Measurements from ENCODE around the gene NNMT.

The NNMT gene

DNA sequence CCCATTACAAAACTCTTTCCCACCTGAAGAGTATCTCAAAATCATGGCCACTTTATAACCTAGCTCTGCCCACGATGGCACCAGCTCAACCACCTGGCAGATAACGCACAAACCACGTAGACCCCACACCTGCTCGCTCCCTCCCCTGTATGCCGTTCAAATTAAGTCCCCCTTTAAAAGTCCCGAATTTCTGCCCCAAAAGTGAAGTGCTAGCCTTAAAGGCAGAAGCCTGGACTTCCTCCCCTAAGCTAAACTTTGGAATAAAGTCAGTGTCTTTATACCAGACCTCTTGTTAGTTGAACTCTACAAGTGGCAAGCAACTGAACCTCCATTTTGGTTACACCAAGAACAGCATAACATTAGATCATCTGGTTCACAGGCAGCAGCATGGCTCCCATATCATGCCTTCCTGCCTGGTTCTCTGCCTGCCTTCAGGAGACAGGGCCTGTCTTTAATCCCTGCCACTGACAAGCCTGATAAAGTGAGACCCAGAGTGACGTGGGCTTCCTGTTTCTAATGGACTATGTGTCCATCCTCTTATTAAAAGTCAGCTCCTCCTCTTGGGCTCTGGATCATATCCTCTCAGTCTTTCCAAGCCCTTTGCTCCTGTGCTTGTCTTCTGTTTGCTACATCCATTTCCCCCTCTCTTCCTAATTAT is 32.6 kb upstream of the NNMT start:
- no peak for DNase-seq

DNA sequence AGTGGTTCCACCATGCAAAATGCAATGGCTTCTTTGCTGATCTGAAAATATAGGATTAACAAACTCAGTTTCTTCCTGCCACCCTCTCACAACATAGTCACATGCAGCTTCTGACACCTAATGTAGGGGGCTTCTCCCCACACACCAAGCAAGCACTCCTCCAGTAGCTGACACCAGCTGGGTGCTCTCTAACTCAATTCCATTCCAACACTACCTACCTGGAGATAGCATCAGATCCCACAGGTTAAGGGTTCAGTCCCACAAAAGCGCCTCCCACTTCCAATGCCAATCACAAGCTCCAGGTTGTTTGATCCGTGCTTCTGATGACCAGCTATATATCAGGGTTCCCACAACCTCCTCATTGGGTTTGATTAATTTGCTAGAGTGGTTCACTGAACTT is 31.8 kb upstream of the NNMT start:
- no peak for DNase-seq

DNA sequence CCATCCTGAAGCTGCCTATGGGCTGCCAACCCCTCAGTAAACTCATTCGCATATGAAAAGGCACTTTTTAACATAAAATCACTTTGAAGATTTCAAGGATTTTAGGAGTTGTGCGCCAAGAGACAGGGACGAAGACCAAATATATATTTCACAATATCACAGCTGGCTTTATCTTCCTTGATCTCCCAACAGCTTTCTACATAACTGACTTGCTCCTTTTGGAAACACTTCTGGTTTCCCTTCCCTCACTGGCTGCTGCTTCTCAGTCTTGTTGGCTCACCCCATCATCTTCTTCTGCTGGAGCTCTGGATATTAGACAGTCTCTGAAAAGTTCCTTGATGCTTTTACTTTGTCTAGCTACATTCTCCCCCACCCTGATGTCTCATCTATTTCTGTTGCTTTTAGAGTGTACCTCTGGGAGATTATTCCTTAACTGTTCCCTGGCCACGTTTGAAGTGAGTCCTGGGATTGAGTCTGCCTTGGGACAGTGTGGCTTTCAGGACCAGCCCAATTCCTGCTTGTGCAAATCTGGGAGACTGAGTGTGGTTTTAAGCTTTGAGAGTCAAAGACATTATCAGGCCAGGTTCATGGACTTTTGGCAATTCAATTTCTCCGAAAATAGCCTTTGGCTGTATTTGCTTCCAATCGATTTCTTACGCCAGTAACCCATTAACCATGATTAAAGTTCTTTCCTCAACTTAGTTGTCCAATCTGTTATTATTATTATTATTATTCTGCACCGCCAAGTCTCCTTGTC is 30.9 kb upstream of the NNMT start:
- DNase-seq, result no peak

DNA sequence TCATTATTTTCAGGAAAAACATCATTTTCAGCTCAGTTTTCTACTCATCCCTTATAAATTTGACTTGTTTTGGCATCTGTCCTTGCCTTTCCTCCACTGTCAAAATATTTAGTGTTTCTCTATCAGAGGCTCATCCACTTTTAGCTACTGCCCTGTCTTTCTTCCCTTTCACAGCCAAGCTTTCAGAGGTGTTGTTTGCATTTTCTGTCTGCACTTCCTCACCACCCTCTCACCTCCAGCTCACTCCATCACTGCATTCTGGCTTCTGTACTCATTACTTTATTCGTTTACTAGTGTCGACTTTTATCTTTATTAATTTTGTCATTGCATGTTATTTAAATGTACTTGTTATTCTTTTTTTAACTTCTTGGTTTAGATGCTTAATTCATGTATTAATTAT is 26.7 kb upstream of the NNMT start:
- no peak for DNase-seq

DNA sequence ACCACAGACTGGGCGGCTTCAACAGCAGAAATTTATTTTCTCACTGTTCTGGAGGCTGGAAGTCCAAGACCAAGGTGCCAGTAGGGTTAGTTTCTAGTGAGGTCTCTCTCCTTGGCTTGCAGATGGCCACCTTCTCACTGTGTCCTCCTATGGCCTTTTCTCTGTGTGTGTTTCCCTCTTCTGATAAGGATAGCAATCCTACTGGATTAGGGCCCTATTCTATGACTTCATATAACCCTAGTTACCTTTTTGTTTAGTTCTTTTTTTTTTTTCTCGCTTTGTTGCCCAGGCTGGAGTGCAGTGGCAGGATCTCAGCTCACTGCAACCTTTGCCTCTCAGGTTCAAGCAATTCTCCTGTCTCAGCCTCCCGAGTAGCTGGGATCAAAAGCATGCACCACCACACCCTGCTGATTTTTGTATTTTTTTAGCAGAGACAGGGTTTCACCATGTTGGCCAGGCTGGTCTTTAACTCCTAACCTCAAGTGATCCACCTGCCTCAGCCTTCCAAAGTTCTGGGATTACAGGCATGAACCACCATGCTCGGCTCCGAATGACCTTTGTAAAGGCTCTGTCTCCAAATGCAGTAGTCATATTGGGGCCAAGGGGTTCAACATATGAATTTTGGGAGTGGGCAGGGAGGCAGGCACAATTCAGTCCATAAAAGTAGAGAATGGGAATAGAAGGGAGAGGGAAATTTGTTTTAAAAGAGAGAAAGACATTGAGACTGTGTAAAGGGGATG is 25.5 kb upstream of the NNMT start:
- DNase-seq, result no peak

DNA sequence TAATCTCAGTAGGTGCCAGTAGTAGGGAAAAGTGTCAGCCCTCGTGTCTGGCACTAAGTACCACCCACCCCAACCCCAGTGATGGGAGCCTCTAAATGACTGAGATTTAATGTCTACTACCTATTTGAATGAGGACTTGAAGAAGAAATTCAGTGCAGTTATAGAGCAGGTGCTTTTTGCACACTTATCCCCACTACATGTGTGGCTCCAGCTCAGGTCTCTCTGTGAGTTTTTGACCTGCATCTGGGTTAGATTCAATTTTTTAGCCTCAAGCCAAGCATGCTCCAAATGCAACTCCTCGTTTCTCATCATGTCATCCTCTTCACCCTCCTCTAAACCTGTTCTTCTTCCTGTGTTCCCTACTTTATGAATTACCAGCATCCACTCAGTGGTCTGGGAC is 24.9 kb upstream of the NNMT start:
- DNase-seq, result no peak

DNA sequence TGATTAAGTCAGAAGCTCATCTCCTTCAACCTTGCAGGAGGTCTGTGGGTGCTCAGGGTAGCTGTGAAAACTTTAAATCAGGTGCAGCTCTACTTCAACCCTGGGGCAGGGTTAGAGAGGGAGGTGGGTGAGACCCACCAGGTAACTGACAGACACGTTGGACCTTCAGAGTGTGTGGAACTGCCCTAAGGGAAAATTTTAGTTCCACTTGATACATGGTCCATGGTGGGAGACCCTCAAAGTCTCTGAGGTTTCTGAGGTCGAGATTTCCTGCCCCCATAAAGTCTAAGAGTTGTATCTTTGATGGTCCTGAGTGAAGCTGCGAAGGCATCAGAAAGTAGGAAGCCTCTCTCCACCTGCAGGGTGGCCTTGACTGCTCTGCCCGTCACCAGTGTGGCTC is 23.9 kb upstream of the NNMT start:
- DNase-seq, result no peak

DNA sequence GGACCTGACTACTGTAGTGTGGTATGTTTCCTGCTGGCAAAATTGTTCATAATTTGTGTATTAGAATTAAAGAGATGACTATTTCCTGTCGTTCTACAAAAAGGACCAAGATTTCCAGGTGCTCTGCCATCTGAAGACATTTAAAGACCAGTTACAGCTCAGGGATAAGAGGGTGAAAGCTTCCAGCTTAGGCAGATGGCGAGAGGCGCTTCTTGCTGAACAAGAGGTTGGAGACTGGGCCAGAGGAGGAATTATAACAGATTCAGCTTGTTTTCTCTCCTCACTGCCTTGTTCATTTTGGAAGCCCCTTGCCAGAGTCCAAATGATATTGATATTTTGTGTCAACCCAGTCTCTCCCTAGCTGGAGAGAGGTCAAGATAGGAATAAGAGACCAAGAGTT is 23.1 kb upstream of the NNMT start:
- DNase-seq, result peak in 1 of 14 donors; percentile 55

DNA sequence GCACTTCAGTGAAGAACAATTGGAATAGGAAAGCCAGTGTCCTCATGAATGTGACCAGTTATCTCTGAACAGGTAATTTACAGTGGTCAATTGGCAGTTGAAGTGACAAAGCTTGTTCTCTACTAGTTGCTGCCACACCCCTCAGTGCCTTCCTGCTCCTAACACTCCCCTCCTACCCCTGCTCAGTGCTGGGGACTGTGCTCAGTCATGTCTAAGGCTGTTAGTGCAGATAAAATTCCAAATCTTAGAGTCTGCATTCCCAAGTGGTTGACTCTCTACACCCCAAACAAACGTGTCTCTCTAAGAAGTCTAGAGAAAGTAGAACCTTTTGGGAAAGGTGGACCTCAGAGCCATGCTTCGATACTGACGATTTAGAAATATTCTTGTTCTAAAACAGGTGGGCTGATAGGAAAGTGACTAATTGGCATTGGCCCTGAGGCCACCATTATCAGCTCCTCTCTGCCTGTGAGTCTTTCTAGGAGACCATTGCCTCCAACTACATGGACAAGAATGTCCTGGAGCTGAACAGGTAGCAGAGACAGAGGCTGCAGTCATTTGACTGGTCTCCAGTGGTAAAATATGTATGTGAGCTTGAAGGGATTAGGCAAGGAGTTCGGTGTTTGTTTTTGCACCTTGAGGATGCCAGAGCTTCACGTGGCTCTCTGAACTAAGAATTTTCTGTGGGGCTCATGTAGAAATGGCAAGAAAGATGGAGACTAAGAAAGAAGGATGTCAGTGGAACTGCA is 22.1 kb upstream of the NNMT start:
- no peak for DNase-seq

DNA sequence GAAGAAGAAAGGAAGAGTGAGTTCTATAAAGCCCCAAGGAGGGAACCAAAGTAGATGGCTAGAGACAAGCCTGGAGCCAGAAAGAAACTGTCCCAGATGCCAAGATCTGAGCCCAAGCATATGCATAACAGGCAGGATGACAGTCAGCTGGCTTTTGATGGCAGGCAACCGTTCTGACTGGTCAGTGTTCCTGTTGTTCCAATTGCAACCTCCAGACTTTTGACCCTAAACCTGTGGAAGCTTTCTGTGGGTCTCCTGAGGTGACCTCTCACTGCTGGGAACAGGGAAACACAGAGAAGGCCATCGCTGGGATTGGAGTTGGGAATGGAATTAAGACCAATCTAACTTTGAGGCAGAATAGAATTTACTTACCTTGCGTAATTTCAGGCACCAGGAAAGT is 21.6 kb upstream of the NNMT start:
- no peak for DNase-seq

DNA sequence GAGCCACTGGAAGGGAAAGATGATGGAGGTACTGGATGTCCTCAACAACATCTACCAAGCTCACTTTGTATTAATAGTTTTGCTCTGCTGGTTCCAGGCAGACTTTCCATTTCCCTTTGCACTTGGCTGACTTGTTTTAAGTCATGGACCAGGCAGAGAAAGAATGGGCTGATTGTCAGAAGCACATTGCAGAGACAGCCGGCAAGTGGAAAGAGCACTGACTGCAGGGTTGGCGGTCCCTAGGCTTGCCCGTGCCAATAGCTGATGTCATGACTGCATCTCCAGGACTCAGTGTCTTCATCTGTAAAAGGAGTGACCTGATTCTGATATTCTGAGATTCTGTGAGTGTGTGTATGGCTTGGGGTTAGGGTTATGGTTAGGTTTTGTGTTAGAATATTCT is 20.9 kb upstream of the NNMT start:
- DNase-seq, result peak in 8 of 14 donors; percentile 20 to 82 (median 38)

DNA sequence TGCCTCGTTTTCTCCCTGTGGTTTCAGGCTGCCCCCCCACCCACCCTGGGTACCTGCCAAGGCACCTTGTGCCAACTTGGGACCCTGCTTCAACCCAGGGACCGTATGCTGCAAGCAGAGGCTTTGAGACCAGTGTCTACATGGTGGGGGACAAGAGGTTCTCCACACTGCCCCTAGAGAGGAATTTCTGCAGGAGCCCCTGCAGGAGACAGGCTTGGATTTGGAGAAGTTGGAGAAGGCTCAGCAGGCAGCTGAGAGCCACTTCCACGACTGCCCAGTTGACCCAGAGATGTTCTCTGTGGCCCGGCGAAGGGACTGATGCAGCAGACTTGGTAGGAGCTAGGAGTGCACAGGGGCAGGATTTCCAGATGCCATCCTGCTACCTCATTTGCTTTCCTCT is 20.1 kb upstream of the NNMT start:
- no peak for DNase-seq

DNA sequence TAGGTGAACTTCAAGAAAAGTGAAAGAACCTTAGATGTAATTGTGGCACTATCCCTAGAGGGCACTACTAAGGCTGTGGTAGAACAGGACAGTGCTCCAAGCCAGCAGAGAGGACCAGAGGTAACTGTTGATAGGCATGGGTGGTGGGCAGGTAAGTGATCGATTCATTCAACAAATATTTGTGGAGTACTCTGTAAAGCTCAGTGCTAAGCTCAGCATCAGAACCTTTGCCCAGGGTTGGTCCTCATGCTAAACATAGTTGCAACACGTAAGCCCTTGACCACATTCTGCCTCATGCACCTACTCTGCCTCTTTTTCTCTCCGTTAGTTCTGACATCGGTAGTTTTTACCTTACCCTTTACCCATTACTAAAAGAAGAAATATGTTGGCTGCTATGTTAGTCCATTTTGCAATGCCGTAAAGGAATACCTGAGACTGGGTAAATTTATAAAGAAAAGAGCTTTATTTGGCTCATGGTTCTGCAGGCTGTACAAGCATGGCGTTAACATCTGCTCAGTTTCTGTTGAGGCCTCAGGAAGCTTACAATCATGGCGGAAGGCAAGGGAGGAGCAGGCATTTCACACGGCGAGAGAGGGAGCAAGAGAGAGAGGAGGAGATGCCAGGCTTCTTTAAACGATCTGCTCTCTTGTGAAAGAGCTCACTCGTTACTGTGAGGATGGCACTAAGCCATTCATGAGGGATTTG is 18.4 kb upstream of the NNMT start:
- DNase-seq, result no peak

DNA sequence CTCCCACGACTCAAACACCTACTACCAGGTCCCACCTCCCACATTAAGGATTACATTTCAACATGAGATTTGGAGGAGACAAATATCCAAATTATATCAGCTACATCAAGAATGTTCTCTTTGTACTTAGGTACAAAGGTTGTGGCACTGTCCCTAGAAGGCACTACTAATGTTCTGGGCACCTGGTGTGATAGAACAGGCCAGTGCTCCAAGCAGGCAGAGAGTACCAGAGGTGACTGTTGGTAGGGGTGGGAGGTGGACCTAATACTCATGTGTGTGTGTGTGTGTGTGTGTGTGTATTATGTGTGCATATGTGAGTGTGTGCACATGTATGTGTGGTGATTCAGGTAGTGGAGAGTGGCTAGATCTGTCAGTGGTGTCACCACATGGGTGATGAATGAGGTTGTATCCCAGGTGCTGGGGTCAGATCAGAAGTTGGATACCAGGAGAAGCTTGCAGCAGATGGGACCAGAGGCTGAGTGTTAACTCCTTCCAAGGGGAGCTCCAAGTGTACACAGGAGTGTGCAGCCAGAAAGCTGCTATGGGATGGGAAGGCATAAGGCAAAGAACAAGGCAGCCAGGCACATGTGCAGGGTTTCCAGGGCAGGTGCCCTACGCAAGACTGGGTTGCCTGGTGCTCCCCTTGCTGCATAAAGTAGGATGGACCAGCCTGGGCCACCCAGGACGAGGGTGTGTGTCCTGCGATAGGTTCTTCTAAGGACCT is 17.7 kb upstream of the NNMT start:
- no peak for DNase-seq

DNA sequence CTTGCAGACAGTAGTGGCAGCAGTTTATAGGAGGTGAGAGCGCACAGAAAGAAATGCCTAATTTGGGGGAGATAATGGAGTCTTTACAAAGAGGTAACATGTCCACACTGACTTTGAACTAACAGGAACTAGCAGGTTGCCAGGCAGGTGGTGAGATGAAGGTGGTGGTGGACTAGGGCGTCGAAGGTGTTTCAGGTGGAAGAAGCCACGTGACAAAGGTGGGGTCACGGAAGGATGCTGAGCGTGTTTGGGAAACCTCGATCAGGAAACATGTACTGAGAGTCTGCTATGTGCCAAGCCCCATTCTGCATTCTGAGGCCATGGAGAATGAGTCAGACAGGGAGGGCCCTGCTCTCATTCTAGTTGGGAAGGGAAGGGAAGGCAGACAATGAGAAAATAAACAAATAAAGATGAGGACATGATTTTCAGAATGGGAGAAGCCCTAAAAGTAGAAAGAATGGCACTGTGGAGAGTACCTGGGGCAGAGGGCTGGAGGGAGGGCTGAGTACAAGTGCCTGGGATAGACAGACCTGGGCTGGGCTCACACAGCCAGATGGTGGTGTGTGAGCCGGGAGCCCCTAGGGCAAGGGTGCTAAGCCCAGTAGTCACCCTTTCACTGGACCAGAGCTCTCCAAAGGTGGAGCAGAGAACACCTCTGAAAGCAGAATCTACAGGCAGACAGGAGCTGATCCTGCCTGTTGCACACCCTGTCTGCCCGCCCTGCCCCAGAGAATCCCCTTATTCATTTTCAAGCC is 16.2 kb upstream of the NNMT start:
- peak in 1 of 14 donors; percentile 41 for DNase-seq

DNA sequence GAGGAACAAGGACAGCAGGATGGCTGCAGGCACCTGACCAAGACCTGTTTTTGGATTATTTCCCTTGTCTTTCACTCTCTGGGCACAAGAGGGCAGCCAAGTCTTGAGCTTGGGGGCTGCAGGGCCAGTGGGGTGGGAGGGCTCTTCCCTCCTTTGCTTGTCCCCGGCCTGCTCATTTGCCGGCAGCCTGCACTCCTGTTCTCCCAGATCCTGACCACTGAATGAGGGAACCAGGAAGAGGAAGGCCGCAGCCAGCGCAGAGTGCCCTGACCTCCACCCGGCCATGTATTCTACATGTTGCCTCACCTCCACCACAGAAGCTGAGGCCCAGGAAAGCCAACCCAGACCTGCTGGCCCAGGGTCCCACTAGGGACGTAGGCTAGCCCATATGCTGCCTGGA is 15.5 kb upstream of the NNMT start:
- DNase-seq, result peak in 3 of 14 donors; percentile 19 to 42 (median 25)

DNA sequence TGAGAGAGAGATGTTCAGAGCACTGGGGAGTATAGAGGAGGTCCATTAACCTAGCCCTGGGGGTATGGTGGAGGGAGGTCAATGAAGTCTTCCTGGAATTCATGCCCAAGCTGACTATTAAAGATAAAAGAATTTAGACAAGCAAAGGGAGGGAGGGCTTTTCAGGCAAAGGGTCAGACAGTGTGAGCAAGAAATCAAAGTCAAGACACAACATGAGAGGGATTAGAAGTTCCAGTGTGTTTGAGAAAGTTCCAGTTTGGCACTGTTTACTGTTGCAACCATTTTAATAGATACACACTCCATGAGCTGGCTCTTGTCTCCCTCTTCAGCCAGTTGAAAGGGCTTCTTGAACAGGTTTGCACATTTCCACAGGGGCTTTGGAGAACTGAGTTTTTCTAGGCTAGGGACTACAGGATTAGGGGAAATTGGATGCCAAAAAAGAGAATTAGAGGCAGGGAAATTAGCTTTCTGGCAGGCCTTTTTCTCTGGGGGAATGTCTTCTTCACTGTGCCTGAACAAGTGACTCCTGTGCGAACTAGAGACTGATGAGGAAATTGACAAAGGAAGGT is 14.7 kb upstream of the NNMT start:
- DNase-seq, result no peak

DNA sequence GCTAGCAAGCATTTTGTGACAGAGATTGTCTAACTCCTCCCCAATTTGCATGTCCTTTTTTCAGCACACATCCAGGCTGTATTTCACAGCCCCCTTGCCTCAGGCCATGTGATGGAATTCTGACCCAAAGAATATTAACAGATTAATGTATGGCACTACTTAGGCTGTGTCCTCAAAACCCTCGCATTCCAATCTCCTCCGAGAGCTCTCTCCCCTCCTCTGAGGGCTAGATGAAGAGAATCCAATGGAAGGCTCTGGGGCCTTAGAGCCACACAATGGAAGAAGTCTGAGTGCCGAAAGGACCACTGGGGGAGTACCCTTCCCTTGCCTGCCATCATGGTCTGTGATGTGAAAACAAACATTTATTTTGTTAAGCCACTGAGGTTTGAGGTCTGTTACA is 13.7 kb upstream of the NNMT start:
- no peak for DNase-seq

DNA sequence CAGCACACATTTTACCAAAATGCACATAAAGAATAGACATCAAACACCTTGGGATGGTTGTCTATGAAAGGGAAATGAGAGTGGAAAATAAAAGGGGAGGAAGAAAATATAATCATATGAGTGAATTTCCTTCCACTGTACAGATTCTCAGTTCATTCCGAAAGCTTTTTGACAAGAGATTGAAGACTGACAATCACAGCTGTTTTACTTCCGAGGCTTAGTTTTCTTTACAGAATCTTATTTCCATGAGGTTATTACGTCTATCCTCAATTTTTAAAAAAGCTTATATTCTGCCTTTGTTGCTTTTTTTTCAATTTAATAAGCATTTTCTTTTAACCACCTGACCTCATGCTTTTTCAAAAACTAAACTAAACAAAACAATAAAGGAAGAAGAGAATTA is 12.8 kb upstream of the NNMT start:
- no peak for DNase-seq

DNA sequence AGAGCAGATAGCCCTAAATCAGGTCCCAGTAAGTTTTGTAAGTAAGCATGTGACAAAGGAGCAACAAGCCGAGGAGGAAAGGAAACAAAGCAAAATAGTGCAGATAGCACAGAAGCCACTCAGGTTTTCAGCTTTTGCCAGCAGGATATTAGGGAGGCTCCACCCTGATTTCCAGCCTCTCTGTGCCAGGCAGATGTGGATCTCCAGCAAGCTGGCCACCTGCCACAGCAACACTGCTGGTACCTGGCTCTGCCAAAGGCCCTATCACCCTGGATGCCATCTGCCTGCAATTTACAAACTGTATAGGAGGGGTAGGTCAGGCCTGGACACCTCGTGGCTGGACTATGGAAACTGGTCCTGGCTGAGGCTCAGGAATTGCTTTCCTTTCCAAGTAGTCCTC is 12.2 kb upstream of the NNMT start:
- DNase-seq, result no peak

DNA sequence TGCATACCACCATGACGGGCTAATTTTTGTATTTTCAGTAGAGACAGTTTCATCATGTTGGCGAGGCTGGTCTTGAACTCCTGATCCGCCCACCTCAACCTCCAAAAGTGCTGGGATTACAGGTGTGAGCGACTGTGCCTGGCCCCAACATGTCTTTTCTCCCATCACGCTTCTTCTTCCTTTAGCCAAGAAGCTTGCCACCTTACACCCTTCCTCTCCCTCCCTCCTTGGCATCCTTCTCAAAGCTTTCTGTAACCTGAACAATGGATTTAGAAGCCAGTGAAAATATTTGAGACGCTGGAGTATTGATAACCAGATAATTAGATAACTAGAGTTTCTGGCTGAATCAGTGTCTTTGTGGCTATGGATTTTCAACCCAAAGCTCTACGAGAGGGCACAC is 11.3 kb upstream of the NNMT start:
- DNase-seq, result no peak
